H9 (cell line): ENCODE results near the gene RPS19BP1. TPM values are rescaled to one million over a fixed set of nuclear protein-coding genes. Genes with fewer than 3 reads are reported as not detected.

Experiments
- DNase-seq: peaks from one replicate; pipeline ENCODE4 v3.0.0-alpha.2; 2017
- H2AFZ ChIP-seq: one replicate; pipeline ENCODE4 v1.6.1; 2013; ENCODE audit warnings: mild to moderate bottlenecking, low read length, control low read depth, moderate library complexity
- H2AK5ac ChIP-seq: 2 replicates; pipeline ENCODE4 v1.6.1; 2013; ENCODE audit warnings: low read length, control low read depth, mixed read lengths; ENCODE audit not compliant: insufficient read length
- H2BK120ac ChIP-seq: one replicate; pipeline ENCODE4 v1.6.1; 2013; ENCODE audit warnings: low read depth, mild to moderate bottlenecking, low read length, control low read depth, inconsistent platforms; ENCODE audit not compliant: poor library complexity, severe bottlenecking
- H2BK12ac ChIP-seq: 2 replicates; pipeline ENCODE4 v1.6.1; 2013; ENCODE audit warnings: low read length, control low read depth, mixed read lengths, low read depth; ENCODE audit not compliant: insufficient read length
- H2BK15ac ChIP-seq: 2 replicates; pipeline ENCODE4 v1.6.1; 2013; ENCODE audit warnings: low read depth, low read length, control low read depth
- H2BK20ac ChIP-seq: one replicate; pipeline ENCODE4 v1.6.1; 2013; ENCODE audit warnings: low read depth, mild to moderate bottlenecking, low read length, control low read depth, inconsistent platforms; ENCODE audit not compliant: poor library complexity, severe bottlenecking
- H2BK5ac ChIP-seq: 2 replicates; pipeline ENCODE4 v1.6.1; 2013; ENCODE audit warnings: low read length, control low read depth, mixed read lengths; ENCODE audit not compliant: insufficient read length
- H3K14ac ChIP-seq: 2 replicates; pipeline ENCODE4 v1.6.1; 2013; ENCODE audit warnings: low read length, control low read depth; ENCODE audit not compliant: insufficient read depth
- H3K18ac ChIP-seq: 2 replicates; pipeline ENCODE4 v1.6.1; 2013; ENCODE audit warnings: low read depth, mild to moderate bottlenecking, mixed read lengths, low read length, control low read depth; ENCODE audit not compliant: insufficient read length
- H3K23ac ChIP-seq: 2 replicates; pipeline ENCODE4 v1.6.1; 2013; ENCODE audit warnings: low read length, control low read depth, mixed read lengths, low read depth; ENCODE audit not compliant: insufficient read length
- H3K23me2 ChIP-seq: 2 replicates; pipeline ENCODE4 v1.6.1; 2013; ENCODE audit warnings: low read depth, mild to moderate bottlenecking, mixed read lengths, low read length, control low read depth; ENCODE audit not compliant: insufficient read length, poor library complexity, severe bottlenecking
- H3K27ac ChIP-seq: 2 replicates; pipeline ENCODE4 v1.5.1; 2013; ENCODE audit warnings: low read length, control low read depth, mixed read lengths, low read depth; ENCODE audit not compliant: insufficient read length
- H3K27me3 ChIP-seq: 2 replicates; pipeline ENCODE4 v1.6.1; 2013; ENCODE audit warnings: low read length, control low read depth, inconsistent platforms; ENCODE audit not compliant: insufficient read depth
- H3K4ac ChIP-seq: 2 replicates; pipeline ENCODE4 v1.6.1; 2013; ENCODE audit warnings: low read depth, mild to moderate bottlenecking, control low read depth, inconsistent platforms, low read length, moderate library complexity
- H3K4me1 ChIP-seq: 2 replicates; pipeline ENCODE4 v1.6.1; 2013; ENCODE audit warnings: low read length, control low read depth, inconsistent platforms; ENCODE audit not compliant: insufficient read depth
- H3K4me2 ChIP-seq: 2 replicates; pipeline ENCODE4 v1.6.1; 2013; ENCODE audit warnings: low read length, control low read depth, mixed read lengths; ENCODE audit not compliant: insufficient read length, insufficient read depth
- H3K56ac ChIP-seq: 2 replicates; pipeline ENCODE4 v1.6.1; 2013; ENCODE audit warnings: low read depth, mild to moderate bottlenecking, mixed read lengths, low read length, control low read depth; ENCODE audit not compliant: insufficient read length
- H3K79me1 ChIP-seq: 2 replicates; pipeline ENCODE4 v1.6.1; 2013; ENCODE audit warnings: low read depth, mild to moderate bottlenecking, moderate library complexity, low read length, control low read depth, inconsistent platforms; ENCODE audit not compliant: insufficient read depth, poor library complexity, severe bottlenecking
- H3K79me2 ChIP-seq: 2 replicates; pipeline ENCODE4 v1.6.1; 2013; ENCODE audit warnings: low read length, control low read depth, inconsistent platforms; ENCODE audit not compliant: insufficient read depth
- H3K9ac ChIP-seq: 2 replicates; pipeline ENCODE4 v1.6.1; 2013; ENCODE audit warnings: low read length, control low read depth, mixed read lengths; ENCODE audit not compliant: insufficient read length; ENCODE audit errors: extremely low read depth
- H3K9me3 ChIP-seq: one replicate; pipeline ENCODE4 v1.6.1; 2013; ENCODE audit warnings: low read depth, low read length, inconsistent platforms; ENCODE audit not compliant: control insufficient read depth
- H3T11ph ChIP-seq: one replicate; pipeline ENCODE4 v1.6.1; 2013; ENCODE audit warnings: mild to moderate bottlenecking, low read length, control low read depth, inconsistent platforms
- H4K20me1 ChIP-seq: one replicate; pipeline ENCODE4 v1.6.1; 2013; ENCODE audit not compliant: control insufficient read depth, insufficient read length, insufficient read depth
- H4K5ac ChIP-seq: 2 replicates; pipeline ENCODE4 v1.6.1; 2013; ENCODE audit warnings: low read depth, mild to moderate bottlenecking, mixed read lengths, low read length, control low read depth; ENCODE audit not compliant: insufficient read length
- H4K8ac ChIP-seq: replicated peaks from 2 replicates; pipeline ENCODE4 v1.6.1; 2013; ENCODE audit warnings: low read length, control low read depth, mixed read lengths, low read depth; ENCODE audit not compliant: insufficient read length
- H4K91ac ChIP-seq: 2 replicates; pipeline ENCODE4 v1.6.1; 2013; ENCODE audit warnings: low read depth, mild to moderate bottlenecking, moderate library complexity, mixed read lengths, low read length, control low read depth; ENCODE audit not compliant: insufficient read length
- H3K27ac Mint-ChIP-seq, 3 experiments: 2 replicates in 2 of 3; 3 replicates in 1 of 3; pipeline ENCODE4 v1.8.0; 2020 to 2021; ENCODE audit warnings: mixed read lengths in 3 of 3, mild to moderate bottlenecking in 1 of 3, moderate library complexity in 1 of 3
- H3K27me3 Mint-ChIP-seq: 2 replicates; pipeline ENCODE4 v1.8.0; 2021; ENCODE audit warnings: low read depth, mild to moderate bottlenecking, moderate library complexity, mixed read lengths
- H3K36me3 Mint-ChIP-seq, 3 experiments: 2 replicates in 2 of 3; 3 replicates in 1 of 3; pipeline ENCODE4 v1.8.0; 2020 to 2021; ENCODE audit warnings: low read depth in 3 of 3, mixed read lengths in 3 of 3; ENCODE audit not compliant: insufficient read depth in 1 of 3
- H3K4me1 Mint-ChIP-seq, 2 experiments: 2 replicates each; pipeline ENCODE4 v1.8.0; 2020; ENCODE audit warnings: mixed read lengths in 2 of 2
- H3K4me3 Mint-ChIP-seq, 2 experiments: 2 replicates in 1 of 2; 3 replicates in 1 of 2; pipeline ENCODE4 v1.8.0; 2020 to 2021; ENCODE audit warnings: mild to moderate bottlenecking in 2 of 2, mixed read lengths in 2 of 2, moderate library complexity in 1 of 2
- H3K9me3 Mint-ChIP-seq, 2 experiments: 2 replicates in 1 of 2; 3 replicates in 1 of 2; pipeline ENCODE4 v1.8.0; 2020; ENCODE audit warnings: mild to moderate bottlenecking in 2 of 2, mixed read lengths in 2 of 2, moderate library complexity in 1 of 2
- WGBS: extraction: QIAGEN DNeasy Blood & Tissue Kit; methylation state at CpG from one replicate; pipeline ENCODE4 v1.1.7; 2013; ENCODE audit warnings: missing lambda C conversion rate, low lambda C conversion rate, mixed read lengths; ENCODE audit not compliant: insufficient read length; ENCODE audit errors: extremely low coverage; 5-methylcytosine and 5-hydroxymethylcytosine counted together
- total RNA-seq: library from RNA; stranded (reverse); gene quantifications from 2 replicates; pipeline ENCODE4 v1.2.1, GENCODE V29; 2021
- TF ChIP-seq, protein P1 (sequence below): fragments of 200-600 bp; sonication (generic); conservative IDR thresholded peaks from 3 replicates; pipeline ENCODE4 v1.8.0; 2021; ENCODE audit warnings: antibody characterized with exemption, mild to moderate bottlenecking

The RPS19BP1 gene
- total RNA-seq, 1 experiment from 2014 or later, result 65.0 TPM

- TF ChIP-seq, protein P1, sequence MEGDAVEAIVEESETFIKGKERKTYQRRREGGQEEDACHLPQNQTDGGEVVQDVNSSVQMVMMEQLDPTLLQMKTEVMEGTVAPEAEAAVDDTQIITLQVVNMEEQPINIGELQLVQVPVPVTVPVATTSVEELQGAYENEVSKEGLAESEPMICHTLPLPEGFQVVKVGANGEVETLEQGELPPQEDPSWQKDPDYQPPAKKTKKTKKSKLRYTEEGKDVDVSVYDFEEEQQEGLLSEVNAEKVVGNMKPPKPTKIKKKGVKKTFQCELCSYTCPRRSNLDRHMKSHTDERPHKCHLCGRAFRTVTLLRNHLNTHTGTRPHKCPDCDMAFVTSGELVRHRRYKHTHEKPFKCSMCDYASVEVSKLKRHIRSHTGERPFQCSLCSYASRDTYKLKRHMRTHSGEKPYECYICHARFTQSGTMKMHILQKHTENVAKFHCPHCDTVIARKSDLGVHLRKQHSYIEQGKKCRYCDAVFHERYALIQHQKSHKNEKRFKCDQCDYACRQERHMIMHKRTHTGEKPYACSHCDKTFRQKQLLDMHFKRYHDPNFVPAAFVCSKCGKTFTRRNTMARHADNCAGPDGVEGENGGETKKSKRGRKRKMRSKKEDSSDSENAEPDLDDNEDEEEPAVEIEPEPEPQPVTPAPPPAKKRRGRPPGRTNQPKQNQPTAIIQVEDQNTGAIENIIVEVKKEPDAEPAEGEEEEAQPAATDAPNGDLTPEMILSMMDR, result no peak
- no peaks in the 10 kb centered on the region; a peak in 1 of 5 replicates for H3K9me3 Mint-ChIP-seq
- peaks cover 2% of the 10 kb centered on the region; the same call in 1 of the 2 replicates for H3K79me2 ChIP-seq
- H3K27me3 ChIP-seq, result no peaks in the 10 kb centered on the region
- H2BK12ac ChIP-seq, result no peak overlapping the region
- no peak overlapping the region for H3K23ac ChIP-seq
- H4K8ac ChIP-seq, result no peak overlapping the region
- H3K56ac ChIP-seq, result no peak overlapping the region
- H3K9me3 ChIP-seq, result no peaks in the 10 kb centered on the region
- no CpG with 5 or more reads among the region's 15 CpGs for WGBS
- no peak overlapping the region for H2BK20ac ChIP-seq
- no peak overlapping the region for H2BK120ac ChIP-seq
- no peaks in the 10 kb centered on the region for H4K20me1 ChIP-seq
- H3K27me3 Mint-ChIP-seq, result peaks cover 7% of the 10 kb centered on the region
- H3K4me1 Mint-ChIP-seq, result peaks cover 37 to 44% of the 10 kb centered on the region in 2 experiments
- no peak overlapping the region for H4K5ac ChIP-seq
- peaks cover 2% of the 10 kb centered on the region; the same call in 1 of the 2 replicates for H3K4me1 ChIP-seq
- no peak overlapping the region for H3T11ph ChIP-seq
- H3K27ac ChIP-seq, result no peak overlapping the region
- H3K14ac ChIP-seq, result no peak overlapping the region
- no peak overlapping the region for H3K4me3 Mint-ChIP-seq
- H2BK15ac ChIP-seq, result no peak overlapping the region
- no peak overlapping the region for H3K4ac ChIP-seq
- H3K27ac Mint-ChIP-seq, result no peak overlapping the region
- no peak overlapping the region for H2BK5ac ChIP-seq
- no peaks in the 10 kb centered on the region for H3K79me1 ChIP-seq
- H3K23me2 ChIP-seq, result peaks cover 5% of the 10 kb centered on the region
- H4K91ac ChIP-seq, result no peak overlapping the region
- no peak overlapping the region for H2AK5ac ChIP-seq
- H3K18ac ChIP-seq, result no peak overlapping the region
- H2AFZ ChIP-seq, result no peak overlapping the region
- H3K36me3 Mint-ChIP-seq, result peaks cover 0 to 11% (median 7%) of the 10 kb centered on the region in 3 experiments; a peak in 4 of 7 replicates
- H3K4me2 ChIP-seq, result peak overlapping the region; percentile 2
- no peak for DNase-seq
- H3K9ac ChIP-seq, result no peak overlapping the region
Measured at GRCh38 chr22:39535831-39536449, 3.4 kb upstream of the RPS19BP1 start.
